Thyroid gland (tissue), 4 donors: ENCODE results near the gene AFG3L2. TPM values are rescaled to one million over a fixed set of nuclear protein-coding genes. Genes with fewer than 3 reads are reported as not detected.

Experiments
- DNase-seq, 2 donors: peaks; one replicate each; pipeline ENCODE4 v3.0.0-alpha.2; 2019
- H3K27ac ChIP-seq, 3 donors: fragments of 200-600 bp; sonication (generic); 1 replicate in 2 of 3; 2 replicates in 1 of 3; pipeline ENCODE4 v1.5.1; 2016 to 2019; ENCODE audit warnings: mild to moderate bottlenecking in 1 of 3, moderate library complexity in 1 of 3
- H3K27me3 ChIP-seq: fragments of 200-600 bp; sonication (generic); one replicate; pipeline ENCODE4 v1.5.1; 2019
- H3K36me3 ChIP-seq, 2 donors: fragments of 200-600 bp; sonication (generic); one replicate each; pipeline ENCODE4 v1.5.1; 2016 to 2019
- H3K4me1 ChIP-seq, 2 donors: fragments of 200-600 bp; sonication (generic); one replicate each; pipeline ENCODE4 v1.5.1; 2017 to 2019
- H3K4me3 ChIP-seq, 3 donors: fragments of 200-600 bp; sonication (generic); replicated peaks in 1 of 3; 1 replicate in 2 of 3; 2 replicates in 1 of 3; pipeline ENCODE4 v1.5.1; 2016; ENCODE audit warnings: mild to moderate bottlenecking in 1 of 3
- H3K9me3 ChIP-seq: fragments of 200-600 bp; sonication (generic); one replicate; pipeline ENCODE4 v1.5.1; 2017
- CTCF ChIP-seq, 6 experiments: fragments of 200-600 bp in 3 of 6; fragments of 450-650 bp in 3 of 6; sonication (generic) in 3 of 6; IDR thresholded peaks; one replicate each; pipeline ENCODE4 v1.5.1; 2016 to 2019; ENCODE audit warnings: antibody characterized with exemption in 6 of 6, mild to moderate bottlenecking in 2 of 6, inconsistent platforms in 1 of 6, moderate library complexity in 1 of 6
- POLR2A ChIP-seq, 2 donors: fragments of 450-650 bp; IDR thresholded peaks; one replicate each; pipeline ENCODE4 v1.6.1; 2017; ENCODE audit warnings: antibody characterized with exemption in 2 of 2, mild to moderate bottlenecking in 2 of 2, moderate library complexity in 1 of 2
- WGBS, 2 donors: methylation state at CpG; one replicate each; pipeline ENCODE4 v1.1.5; 2017; 5-methylcytosine and 5-hydroxymethylcytosine counted together
- intact Hi-C: fragments of 100-400 bp; cut with DNase I; formaldehyde crosslinking; loops from one replicate; pipeline ENCODE4 v1.15.1; 2023
- total RNA-seq, 4 donors: library from RNA; depleted of rRNA; stranded (reverse); fragments of >200 nt; gene quantifications; one replicate each; pipeline ENCODE4 v1.2.3, GENCODE V29; 2016

The AFG3L2 gene
- total RNA-seq, 4 donors from 2014 or later: 60.9 to 92.4 (median 84.7) TPM

DNA sequence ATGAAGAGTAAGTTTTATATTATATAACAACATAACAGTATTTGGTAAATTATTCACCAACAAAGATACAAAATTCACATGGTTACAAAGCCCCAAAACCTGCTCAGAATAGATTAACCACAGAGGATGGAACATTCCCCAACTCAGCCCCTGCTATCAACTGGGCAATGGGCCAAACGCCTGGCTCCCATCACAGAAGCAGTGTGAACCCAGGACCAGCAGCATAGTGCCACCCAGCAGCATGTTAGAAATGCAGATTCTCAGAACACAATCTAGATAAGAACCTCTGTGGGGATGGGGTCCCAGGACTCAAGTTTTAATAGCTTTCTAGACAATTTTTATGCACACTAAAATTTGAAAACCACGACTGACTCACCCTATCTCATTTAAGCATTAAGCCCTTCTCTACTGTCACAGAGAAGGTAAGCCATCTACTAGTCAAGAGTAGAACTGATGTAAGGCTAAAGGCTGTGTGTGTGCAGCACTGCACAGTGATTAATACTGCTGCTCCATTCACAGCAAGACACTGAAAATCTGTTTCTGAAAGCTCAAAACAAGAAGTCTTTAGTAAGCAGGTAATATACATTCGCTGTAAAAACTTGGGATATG, 15.2 kb downstream of the AFG3L2 start:
- Histone ChIP-seq H3K4me3 (no peak overlapping the region), H3K27ac (no peak overlapping the region), H3K36me3 (peaks cover 47 to 67% of the 10 kb centered on the region in 2 donors), H3K4me1 (no peaks in the 10 kb centered on the region), H3K9me3 (no peaks in the 10 kb centered on the region), H3K27me3 (no peaks in the 10 kb centered on the region)
- WGBS, 2 donors: 82 to 92% methylated on average over 3 of the region's 3 CpGs
- intact Hi-C loops: no loop called here
- TF ChIP-seq CTCF (IDR thresholded peaks at IDR 0.05) (no peak), POLR2A (IDR thresholded peaks at IDR 0.05) (no peak)
- no peak for DNase-seq

DNA sequence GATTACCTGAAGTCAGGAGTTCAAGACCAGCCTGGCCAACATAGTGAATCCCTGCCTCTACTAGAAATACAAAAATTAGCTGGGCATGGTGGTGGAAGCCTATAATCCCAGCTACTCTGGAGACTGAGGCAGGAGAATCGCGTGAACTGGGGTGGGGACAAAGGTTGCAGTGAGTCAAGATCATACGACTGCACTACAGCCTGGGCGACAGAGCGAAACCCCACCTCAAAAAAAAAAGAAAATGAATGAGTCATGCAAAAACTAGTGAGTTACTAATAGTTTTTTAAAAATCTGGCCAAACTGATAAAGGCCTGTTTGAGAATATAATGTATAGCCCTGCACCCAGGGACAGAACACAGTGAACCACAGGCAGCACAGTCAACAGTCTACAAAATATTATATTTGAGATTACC, 17.5 kb downstream of the AFG3L2 start:
- H3K4me1 ChIP-seq: no peaks in the 10 kb centered on the region
- no peaks in the 10 kb centered on the region for H3K27me3 ChIP-seq
- 95 to 96% methylated on average over 5 of the region's 5 CpGs for WGBS, 2 donors
- TF ChIP-seq POLR2A (IDR thresholded peaks at IDR 0.05): no peak
- no peak for TF ChIP-seq CTCF (IDR thresholded peaks at IDR 0.05)
- H3K9me3 ChIP-seq: no peaks in the 10 kb centered on the region
- H3K36me3 ChIP-seq: peaks cover 63% of the 10 kb centered on the region in 2 donors
- intact Hi-C loops: no loop called here
- H3K4me3 ChIP-seq: no peak overlapping the region
- no peak for DNase-seq
- H3K27ac ChIP-seq: no peak overlapping the region

DNA sequence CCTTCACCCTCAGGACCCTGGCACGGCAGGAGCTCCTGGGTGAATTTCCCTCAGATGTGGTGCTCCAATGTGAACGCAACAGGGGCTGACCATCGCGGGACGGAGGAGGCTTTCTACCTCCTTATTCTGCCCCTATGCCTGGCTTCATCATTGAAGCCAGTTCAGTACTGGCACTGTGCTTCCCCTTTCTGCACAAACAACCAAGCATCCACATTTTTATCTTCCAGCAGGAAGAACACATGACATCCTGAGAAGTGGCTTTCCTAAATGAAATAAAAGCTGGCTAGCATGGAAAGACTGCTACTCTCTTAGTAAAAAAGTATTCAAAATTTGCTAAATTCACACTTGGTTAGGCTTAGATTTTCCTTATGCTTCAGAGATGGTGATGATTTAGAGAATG, 24.8 kb downstream of the AFG3L2 start:
- intact Hi-C loops: no loop called here
- no peaks in the 10 kb centered on the region for H3K4me1 ChIP-seq
- H3K4me3 ChIP-seq: no peak overlapping the region
- H3K9me3 ChIP-seq: no peaks in the 10 kb centered on the region
- H3K36me3 ChIP-seq: peaks cover 57 to 77% of the 10 kb centered on the region in 2 donors
- DNase-seq: no peak
- H3K27ac ChIP-seq: no peak overlapping the region
- no peak for TF ChIP-seq CTCF (IDR thresholded peaks at IDR 0.05)
- TF ChIP-seq POLR2A (IDR thresholded peaks at IDR 0.05): no peak
- WGBS, 2 donors: 94 to 100% methylated on average over 5 of the region's 5 CpGs
- no peaks in the 10 kb centered on the region for H3K27me3 ChIP-seq

DNA sequence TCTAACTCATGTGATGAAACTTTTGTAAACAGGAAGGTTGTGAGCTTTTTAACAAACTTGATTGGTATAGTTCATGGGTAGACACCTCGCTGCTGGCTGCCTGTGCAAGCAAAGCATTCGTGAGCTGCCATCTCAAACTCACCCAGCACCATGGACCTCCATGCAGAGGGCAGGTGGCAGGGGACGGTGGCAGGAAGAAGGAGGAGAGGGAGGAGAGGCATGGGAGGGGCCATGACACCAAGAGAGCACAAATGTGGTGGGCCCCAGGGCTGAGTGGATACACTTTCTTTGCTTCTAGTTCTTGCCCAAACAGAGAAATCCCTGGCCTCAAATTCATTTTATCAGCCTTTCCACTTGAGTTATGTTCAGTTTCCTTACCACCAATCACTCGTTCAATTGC, 29.1 kb downstream of the AFG3L2 start:
- Histone ChIP-seq H3K9me3 (no peaks in the 10 kb centered on the region), H3K27ac (no peak overlapping the region), H3K4me3 (no peak overlapping the region), H3K27me3 (no peaks in the 10 kb centered on the region), H3K36me3 (peaks cover 79 to 84% of the 10 kb centered on the region in 2 donors), H3K4me1 (no peaks in the 10 kb centered on the region)
- no peak for DNase-seq
- TF ChIP-seq CTCF (IDR thresholded peaks at IDR 0.05) (no peak), POLR2A (IDR thresholded peaks at IDR 0.05) (no peak)
- WGBS, 2 donors: 88 to 91% methylated on average over 4 of the region's 4 CpGs
- intact Hi-C loops: no loop called here

DNA sequence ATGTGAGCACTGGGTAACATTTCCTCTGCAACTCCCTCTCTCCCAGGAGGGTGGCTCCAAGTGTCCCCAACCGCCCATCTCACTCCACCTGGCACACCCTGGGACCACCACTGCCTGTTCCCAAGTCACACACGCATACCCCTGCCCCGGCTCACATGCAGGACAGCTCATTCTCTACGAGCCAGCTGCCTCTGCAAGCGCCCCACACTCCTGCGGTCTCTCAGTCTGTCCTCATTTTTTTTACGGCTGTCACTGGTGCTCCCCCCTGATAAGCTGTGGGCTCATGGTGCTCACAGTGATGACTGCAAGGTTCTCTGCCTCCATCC, 30.8 kb downstream of the AFG3L2 start:
- H3K9me3 ChIP-seq: no peaks in the 10 kb centered on the region
- H3K27ac ChIP-seq: no peak overlapping the region
- intact Hi-C loops: no loop called here
- peaks cover 75 to 86% of the 10 kb centered on the region in 2 donors for H3K36me3 ChIP-seq
- no peak overlapping the region for H3K4me3 ChIP-seq
- TF ChIP-seq POLR2A (IDR thresholded peaks at IDR 0.05) (no peak), CTCF (IDR thresholded peaks at IDR 0.05) (no peak)
- WGBS, 2 donors: 93 to 97% methylated on average over 7 of the region's 7 CpGs
- DNase-seq: no peak
- H3K27me3 ChIP-seq: no peaks in the 10 kb centered on the region
- H3K4me1 ChIP-seq: no peaks in the 10 kb centered on the region
